OCI-LY7 (cell line): ENCODE results near the gene BRICD5. TPM values are rescaled to one million over a fixed set of nuclear protein-coding genes. Genes with fewer than 3 reads are reported as not detected.

Experiments used
- BruUV-seq: library from RNA; stranded (reverse); fragments of 400-500 nt; replicated peaks from 2 replicates; lab custom pipeline; 2021; lab: Mats Ljungman, UMichigan
- CTCF ChIA-PET: fragments of 300-600 bp; sonication (Branson Sonifier 250); formaldehyde crosslinking; loops from one replicate; lab custom pipeline; 2022; ENCODE audit warnings: antibody characterized with exemption; ENCODE audit not compliant: unreplicated experiment; lab: Charles Lee
- POLR2A ChIA-PET: fragments of 300-600 bp; sonication (Branson Sonifier 250); formaldehyde crosslinking; loops from one replicate; lab custom pipeline; 2022; ENCODE audit warnings: antibody characterized with exemption; lab: Charles Lee
- DNase-seq: peaks from one replicate; pipeline ENCODE4 v3.0.0-alpha.2; 2015; ENCODE audit warnings: low spot score
- H2AFZ ChIP-seq: fragments of 200-600 bp; sonication (generic), shearing (Covaris generic); 2 replicates; pipeline ENCODE4 v1.6.1; 2014; ENCODE audit warnings: mild to moderate bottlenecking, antibody characterized with exemption, low read length, moderate library complexity
- H3K27ac ChIP-seq: fragments of 200-600 bp; sonication (generic); 2 replicates; pipeline ENCODE4 v1.5.1; 2014; ENCODE audit warnings: mixed run types, low read depth, mild to moderate bottlenecking, moderate library complexity, low read length, inconsistent platforms; ENCODE audit not compliant: poor library complexity, severe bottlenecking
- H3K36me3 ChIP-seq: fragments of 200-600 bp; sonication (generic); 2 replicates; pipeline ENCODE4 v1.6.1; 2014; ENCODE audit warnings: mild to moderate bottlenecking, antibody characterized with exemption, low read length, moderate library complexity, mixed read lengths; ENCODE audit not compliant: insufficient read depth
- H3K4me1 ChIP-seq: fragments of 200-600 bp; sonication (generic); 2 replicates; pipeline ENCODE4 v1.5.1; 2014; ENCODE audit warnings: mild to moderate bottlenecking, low read length; ENCODE audit not compliant: insufficient read depth, poor library complexity, severe bottlenecking
- H3K4me2 ChIP-seq: fragments of 200-600 bp; sonication (generic); 2 replicates; pipeline ENCODE4 v1.6.1; 2014; ENCODE audit warnings: mild to moderate bottlenecking, low read length
- H3K4me3 ChIP-seq: fragments of 200-600 bp; sonication (generic); 2 replicates; pipeline ENCODE4 v1.5.1; 2014; ENCODE audit warnings: mild to moderate bottlenecking, low read depth, low read length; ENCODE audit not compliant: poor library complexity, severe bottlenecking
- H3K79me2 ChIP-seq: fragments of 200-600 bp; sonication (generic); 2 replicates; pipeline ENCODE4 v1.6.1; 2016; ENCODE audit warnings: low read depth, mild to moderate bottlenecking, low read length, moderate library complexity, mixed read lengths; ENCODE audit not compliant: insufficient read depth
- H3K9me2 ChIP-seq: fragments of 200-600 bp; sonication (generic); 2 replicates; pipeline ENCODE4 v1.6.1; 2016; ENCODE audit warnings: mild to moderate bottlenecking, low read length, mixed read lengths; ENCODE audit not compliant: insufficient read depth
- H3K9me3 ChIP-seq: fragments of 200-600 bp; sonication (generic); 2 replicates; pipeline ENCODE4 v1.6.1; 2014; ENCODE audit warnings: mild to moderate bottlenecking, mixed run types, low read length, mixed read lengths
- H4K20me1 ChIP-seq: fragments of 200-600 bp; sonication (generic); 2 replicates; pipeline ENCODE4 v1.6.1; 2014; ENCODE audit warnings: mild to moderate bottlenecking, antibody characterized with exemption, low read length, moderate library complexity, mixed read lengths; ENCODE audit not compliant: insufficient read depth
- EZH2phosphoT487 ChIP-seq: fragments of 200-600 bp; sonication (generic); IDR thresholded peaks from 2 replicates; pipeline ENCODE4 v1.6.1; 2018; ENCODE audit warnings: low read depth, borderline replicate concordance, mild to moderate bottlenecking, mixed run types, antibody characterized with exemption, low read length, moderate library complexity, mixed read lengths
- intact Hi-C: fragments of 100-400 bp; cut with micrococcal nuclease; formaldehyde crosslinking; loops from one replicate; pipeline ENCODE4 v1.10.0; 2022; ENCODE audit not compliant: unreplicated experiment
- total RNA-seq, 2 experiments: library from RNA; depleted of rRNA in 1 of 2; stranded (reverse); fragments of >200 nt in 1 of 2; shearing (Covaris generic) in 1 of 2; gene quantifications; 2 replicates each; pipeline ENCODE4 v1.2.3, GENCODE V29; 2014 to 2022
- TF ChIP-seq, protein P1 (sequence below): fragments of 200-600 bp; sonication (generic); conservative IDR thresholded peaks from 2 replicates; pipeline ENCODE4 v1.5.1; 2014; ENCODE audit warnings: mild to moderate bottlenecking, antibody characterized with exemption, low read length, moderate library complexity, mixed read lengths

Gene BRICD5
- total RNA-seq, 2 experiments from 2014 or later, result 30.4 to 31.7 TPM

DNA sequence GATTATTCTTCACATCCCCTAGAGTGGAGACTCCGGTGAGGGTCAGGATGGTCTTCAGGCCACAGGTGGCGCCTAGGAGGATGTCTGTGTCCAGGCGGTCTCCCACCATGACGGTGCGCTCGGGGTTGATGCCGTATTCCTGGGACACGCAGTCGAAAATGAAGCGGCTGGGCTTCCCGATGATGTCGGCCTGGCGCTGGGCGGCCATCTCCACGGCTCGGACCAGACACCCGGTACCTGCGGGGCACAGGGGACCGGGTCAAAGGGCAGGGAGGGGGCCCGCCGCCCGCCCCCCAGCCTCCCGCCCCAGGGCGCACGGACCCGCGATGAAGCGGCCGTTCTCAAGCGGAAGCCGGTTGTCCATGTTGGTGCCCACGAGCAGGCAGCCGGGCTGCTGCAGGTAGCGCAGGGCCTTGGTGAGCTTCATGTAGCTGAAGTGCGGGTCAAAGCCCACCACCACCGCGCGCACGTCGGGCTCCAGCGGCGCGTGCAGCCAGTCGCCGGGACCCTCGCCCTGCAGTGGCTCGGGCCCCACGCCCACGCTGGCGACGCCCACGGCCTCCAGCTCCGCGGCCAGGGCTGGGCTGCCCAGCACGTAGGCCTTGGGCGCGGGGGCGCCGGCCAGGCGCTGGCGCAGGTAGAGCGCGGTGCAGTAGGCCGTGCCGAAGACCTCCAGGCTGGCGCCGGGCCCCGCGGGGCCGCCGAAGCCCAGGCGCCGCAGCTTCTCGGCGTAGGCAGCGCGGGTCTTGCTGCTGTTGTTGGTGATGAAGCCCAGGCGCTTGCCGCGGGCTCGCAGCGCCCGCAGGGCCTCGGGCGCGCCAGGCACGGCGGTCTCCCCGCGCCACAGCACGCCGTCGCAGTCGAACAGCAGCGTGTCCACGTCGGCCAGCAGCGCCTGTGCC lies 3.4 kb upstream of the BRICD5 start:
- Histone ChIP-seq H3K9me2 (no peaks in the 10 kb centered on the region), H3K4me3 (peak overlapping the region; percentile 98), H2AFZ (no peak overlapping the region), H3K27ac (peak overlapping the region; percentile 41), H3K79me2 (peaks cover 26% of the 10 kb centered on the region; the same call in 1 of the 2 replicates), H4K20me1 (peaks cover 13% of the 10 kb centered on the region; the same call in 1 of the 2 replicates), H3K36me3 (peaks cover 25% of the 10 kb centered on the region; the same call in 1 of the 2 replicates), H3K4me1 (peaks cover 26% of the 10 kb centered on the region), H3K9me3 (no peaks in the 10 kb centered on the region), H3K4me2 (peak overlapping the region; percentile 78)
- ChIA-PET CTCF (interaction anchor here (0.5 to 0.6 kb wide), 2 partner anchors 11 to 1803 kb away, joined by 3 read pairs; no protein-coding TSS in a partner anchor), POLR2A (interaction anchor here (0.6 to 1.4 kb wide), 4 partner anchors 8 to 198 kb away, joined by 3 to 10 read pairs (median 4); partner anchors contain the start of gene TRAF7)
- intact Hi-C loops, result no loop called here
- DNase-seq, result peak; percentile 38
- no TSS peak for BruUV-seq
- TF ChIP-seq, protein P1, sequence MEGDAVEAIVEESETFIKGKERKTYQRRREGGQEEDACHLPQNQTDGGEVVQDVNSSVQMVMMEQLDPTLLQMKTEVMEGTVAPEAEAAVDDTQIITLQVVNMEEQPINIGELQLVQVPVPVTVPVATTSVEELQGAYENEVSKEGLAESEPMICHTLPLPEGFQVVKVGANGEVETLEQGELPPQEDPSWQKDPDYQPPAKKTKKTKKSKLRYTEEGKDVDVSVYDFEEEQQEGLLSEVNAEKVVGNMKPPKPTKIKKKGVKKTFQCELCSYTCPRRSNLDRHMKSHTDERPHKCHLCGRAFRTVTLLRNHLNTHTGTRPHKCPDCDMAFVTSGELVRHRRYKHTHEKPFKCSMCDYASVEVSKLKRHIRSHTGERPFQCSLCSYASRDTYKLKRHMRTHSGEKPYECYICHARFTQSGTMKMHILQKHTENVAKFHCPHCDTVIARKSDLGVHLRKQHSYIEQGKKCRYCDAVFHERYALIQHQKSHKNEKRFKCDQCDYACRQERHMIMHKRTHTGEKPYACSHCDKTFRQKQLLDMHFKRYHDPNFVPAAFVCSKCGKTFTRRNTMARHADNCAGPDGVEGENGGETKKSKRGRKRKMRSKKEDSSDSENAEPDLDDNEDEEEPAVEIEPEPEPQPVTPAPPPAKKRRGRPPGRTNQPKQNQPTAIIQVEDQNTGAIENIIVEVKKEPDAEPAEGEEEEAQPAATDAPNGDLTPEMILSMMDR, result no peak
- no peak for TF ChIP-seq EZH2phosphoT487

DNA sequence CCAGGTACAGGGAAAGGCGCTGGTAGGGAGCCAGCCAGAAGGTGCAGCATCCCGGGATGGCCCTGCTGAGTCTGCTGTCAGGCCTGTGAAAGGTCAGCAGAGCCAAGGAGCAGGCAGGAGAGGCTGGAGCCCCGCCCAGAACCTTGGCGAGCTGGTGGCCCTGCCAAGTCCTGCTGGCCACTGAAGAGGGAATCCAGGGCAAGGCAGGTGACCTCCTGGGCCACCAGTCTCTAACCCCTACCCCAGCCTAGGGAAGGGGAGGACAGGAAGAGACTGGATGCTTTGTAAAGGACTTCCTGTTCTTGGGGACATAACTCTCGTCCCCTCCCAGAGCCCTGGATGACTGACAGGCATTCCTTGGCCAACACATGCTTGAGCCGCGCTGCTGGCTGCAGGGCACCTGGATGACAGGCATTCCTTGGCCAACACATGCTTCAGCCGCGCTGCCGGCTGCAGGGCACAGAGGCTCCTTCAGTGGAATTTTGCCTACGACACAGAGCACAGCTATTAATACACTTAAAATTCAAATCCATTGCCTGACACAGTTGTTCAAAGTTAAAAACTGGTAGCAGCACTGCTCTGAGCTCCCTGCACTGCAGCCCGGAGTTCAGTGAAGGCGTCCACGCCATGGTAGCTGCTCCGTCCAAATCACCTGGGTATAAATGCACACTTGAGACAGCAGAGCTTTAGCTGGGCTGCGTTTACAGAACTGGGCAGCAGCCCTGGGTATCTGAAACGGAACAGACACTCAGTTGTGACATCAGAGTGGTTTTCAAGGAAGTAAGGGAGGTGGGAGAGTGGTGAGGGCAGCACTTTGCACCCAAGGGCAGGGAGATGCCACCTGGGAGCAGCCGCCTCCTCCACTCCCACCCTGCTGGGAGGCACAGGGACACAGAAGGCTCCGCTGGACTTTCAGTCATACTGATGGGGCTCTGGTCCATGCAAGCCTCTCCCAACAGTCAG lies 2.0 kb upstream of the BRICD5 start:
- Histone ChIP-seq H3K9me3 (no peaks in the 10 kb centered on the region), H3K9me2 (no peaks in the 10 kb centered on the region), H3K79me2 (peaks cover 26% of the 10 kb centered on the region; the same call in 1 of the 2 replicates), H4K20me1 (peaks cover 13% of the 10 kb centered on the region; the same call in 1 of the 2 replicates), H2AFZ (no peak overlapping the region), H3K27ac (peak overlapping the region; percentile 2), H3K36me3 (peaks cover 40% of the 10 kb centered on the region), H3K4me1 (peaks cover 26% of the 10 kb centered on the region), H3K4me3 (peak overlapping the region; percentile 98), H3K4me2 (peak overlapping the region; percentile 78)
- no peak for DNase-seq
- ChIA-PET POLR2A (interaction anchor here (0.6 kb wide), 1 partner anchor 51 kb away, joined by 3 read pairs; no protein-coding TSS in a partner anchor), CTCF (no interaction called here)
- intact Hi-C loops, result no loop called here
- BruUV-seq, result no TSS peak
- TF ChIP-seq, protein P1, result no peak
